Measurements from ENCODE around the gene FOXC1.

FOXC1 gene

GRCh38 chr6:1577896-1578745, 31.6 kb upstream of the FOXC1 start:
- H3K27me3 Mint-ChIP-seq: no peaks in the 10 kb centered on the region
- no peak overlapping the region for H3K4me3 Mint-ChIP-seq
- no peak overlapping the region for H3K27ac Mint-ChIP-seq
- no peaks in the 10 kb centered on the region for H3K9me3 Mint-ChIP-seq (ENCODE audit: low read depth)
- no peaks in the 10 kb centered on the region for H3K4me1 Mint-ChIP-seq (ENCODE audit: low read depth)
- H3K36me3 Mint-ChIP-seq: no peaks in the 10 kb centered on the region

DNA sequence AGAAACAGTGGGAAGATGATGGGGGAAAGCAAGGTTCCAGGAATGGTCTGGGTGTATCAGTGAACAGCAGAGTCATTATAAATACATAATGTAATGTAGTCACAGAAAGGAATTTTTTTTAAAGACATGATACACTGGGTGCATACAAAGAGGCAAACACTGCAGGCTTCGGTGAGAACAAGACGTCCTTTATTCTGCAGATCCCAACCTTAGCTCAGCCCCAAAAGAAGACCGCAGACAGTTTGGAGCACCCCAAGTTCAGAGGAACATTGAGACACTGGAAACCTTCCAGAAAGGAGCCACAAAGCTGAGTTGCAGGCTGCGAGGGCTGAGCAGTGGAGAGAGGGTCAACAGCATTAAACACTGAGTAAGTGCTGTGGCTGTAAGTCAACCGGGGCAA, 30.6 kb upstream of the FOXC1 start:
- H3K4me3 Mint-ChIP-seq: no peak overlapping the region
- no peaks in the 10 kb centered on the region for H3K4me1 Mint-ChIP-seq (ENCODE audit: low read depth)
- no peaks in the 10 kb centered on the region for H3K9me3 Mint-ChIP-seq (ENCODE audit: low read depth)
- H3K36me3 Mint-ChIP-seq: no peaks in the 10 kb centered on the region
- no peaks in the 10 kb centered on the region for H3K27me3 Mint-ChIP-seq
- H3K27ac Mint-ChIP-seq: no peak overlapping the region

DNA sequence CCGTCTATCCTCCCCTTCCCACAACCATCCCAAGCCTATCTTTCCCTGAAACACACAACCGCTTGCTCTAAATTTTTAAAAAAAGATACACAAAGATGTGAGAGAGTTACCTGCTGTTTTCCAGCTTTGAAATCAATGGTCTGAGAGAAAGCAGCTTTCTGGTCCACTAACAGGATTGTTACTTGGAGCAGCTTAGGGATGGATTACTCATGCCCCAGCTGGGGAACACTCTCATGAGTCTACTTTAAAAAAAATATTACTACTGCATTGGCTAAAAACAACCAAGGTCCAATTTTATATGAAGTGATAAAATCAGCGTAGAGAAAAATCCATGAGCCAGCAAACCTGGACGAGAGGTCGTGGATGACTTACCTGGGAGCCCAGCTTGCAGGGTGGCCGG, 29.6 kb upstream of the FOXC1 start:
- H3K36me3 Mint-ChIP-seq: no peaks in the 10 kb centered on the region
- no peak overlapping the region for H3K27ac Mint-ChIP-seq
- no peak overlapping the region for H3K4me3 Mint-ChIP-seq
- H3K9me3 Mint-ChIP-seq (ENCODE audit: low read depth): no peaks in the 10 kb centered on the region
- no peaks in the 10 kb centered on the region for H3K27me3 Mint-ChIP-seq
- H3K4me1 Mint-ChIP-seq (ENCODE audit: low read depth): no peaks in the 10 kb centered on the region

- no peaks in the 10 kb centered on the region for H3K4me1 Mint-ChIP-seq (ENCODE audit: low read depth)
- H3K27me3 Mint-ChIP-seq: no peaks in the 10 kb centered on the region
- H3K27ac Mint-ChIP-seq: no peak overlapping the region
- no peaks in the 10 kb centered on the region for H3K9me3 Mint-ChIP-seq (ENCODE audit: low read depth)
- H3K4me3 Mint-ChIP-seq: no peak overlapping the region
- no peaks in the 10 kb centered on the region for H3K36me3 Mint-ChIP-seq
These were observed 29.1 kb upstream of the FOXC1 start for GRCh38 chr6:1580585-1580984.

DNA sequence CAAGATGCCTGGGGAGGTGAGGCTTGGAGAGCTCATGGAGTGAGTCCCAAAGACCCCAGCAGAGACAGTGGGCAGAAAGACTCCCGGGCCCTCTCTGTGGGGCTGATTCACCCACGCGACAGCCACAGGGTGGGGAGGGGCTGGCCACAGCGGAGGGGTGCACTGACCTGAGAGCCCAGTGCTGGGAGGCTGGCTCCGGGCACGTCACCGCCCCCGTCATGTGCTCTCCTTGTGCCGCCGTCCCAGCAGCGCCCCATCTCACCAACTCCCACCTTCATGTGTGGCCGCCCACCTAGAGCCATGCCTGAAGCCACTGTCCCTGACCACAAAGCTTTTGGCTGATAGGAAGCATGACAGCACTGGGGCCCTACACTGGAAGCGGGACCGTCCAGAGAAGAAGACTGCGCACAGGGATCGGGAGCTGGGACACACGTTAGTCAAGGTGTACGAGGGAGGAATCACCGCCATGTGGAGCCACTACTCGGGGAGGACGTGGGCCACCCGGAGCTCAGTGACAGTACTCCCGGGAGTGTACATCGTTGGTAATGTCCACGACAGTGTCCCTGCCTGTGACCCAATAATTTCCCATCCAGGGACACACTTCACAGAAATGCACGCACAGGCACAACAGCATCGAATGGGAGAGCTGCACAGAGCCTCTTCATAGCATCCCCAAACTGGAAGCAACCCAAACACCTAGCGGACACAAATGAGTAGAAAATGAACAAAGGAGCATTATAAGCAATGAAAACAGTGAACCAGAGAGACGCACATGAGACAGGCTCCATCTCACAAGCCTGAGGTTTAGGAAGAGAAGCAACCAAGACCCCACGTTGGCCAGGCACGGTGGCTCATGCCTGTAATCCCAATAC, 28.4 kb upstream of the FOXC1 start:
- H3K9me3 Mint-ChIP-seq (ENCODE audit: low read depth): no peaks in the 10 kb centered on the region
- H3K4me3 Mint-ChIP-seq: no peak overlapping the region
- no peaks in the 10 kb centered on the region for H3K4me1 Mint-ChIP-seq (ENCODE audit: low read depth)
- no peaks in the 10 kb centered on the region for H3K27me3 Mint-ChIP-seq
- no peak overlapping the region for H3K27ac Mint-ChIP-seq
- no peaks in the 10 kb centered on the region for H3K36me3 Mint-ChIP-seq

GRCh38 chr6:1584146-1584545, 25.6 kb upstream of the FOXC1 start:
- no peak overlapping the region for H3K27ac Mint-ChIP-seq
- no peak overlapping the region for H3K4me3 Mint-ChIP-seq
- H3K36me3 Mint-ChIP-seq: no peaks in the 10 kb centered on the region
- peaks cover 2% of the 10 kb centered on the region for H3K27me3 Mint-ChIP-seq
- H3K4me1 Mint-ChIP-seq (ENCODE audit: low read depth): no peaks in the 10 kb centered on the region
- H3K9me3 Mint-ChIP-seq (ENCODE audit: low read depth): no peaks in the 10 kb centered on the region

- no peaks in the 10 kb centered on the region for H3K4me1 Mint-ChIP-seq (ENCODE audit: low read depth)
- no peak overlapping the region for H3K27ac Mint-ChIP-seq
- H3K4me3 Mint-ChIP-seq: no peak overlapping the region
- H3K36me3 Mint-ChIP-seq: no peaks in the 10 kb centered on the region
- peaks cover 6% of the 10 kb centered on the region for H3K27me3 Mint-ChIP-seq
- no peaks in the 10 kb centered on the region for H3K9me3 Mint-ChIP-seq (ENCODE audit: low read depth)
These were observed 24.6 kb upstream of the FOXC1 start for GRCh38 chr6:1584996-1585668.

DNA sequence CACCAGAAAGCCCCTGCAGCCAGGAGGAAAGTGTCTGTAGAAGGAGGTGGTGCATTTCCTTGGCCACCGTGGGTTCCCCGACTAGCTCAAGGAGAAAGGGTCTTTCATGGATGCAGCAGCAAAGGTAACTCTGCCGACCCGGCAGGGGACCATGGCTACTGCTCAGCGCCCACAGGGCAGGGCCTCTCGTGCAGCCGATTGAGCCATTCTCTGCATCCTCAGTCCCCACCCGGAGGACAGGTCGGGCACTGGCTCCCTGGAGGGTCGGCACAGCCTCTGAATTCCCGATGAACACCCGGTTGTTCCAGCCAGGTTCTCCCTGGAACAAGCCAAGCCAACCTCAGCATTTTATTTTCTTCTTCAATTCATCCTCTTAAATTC, 24.1 kb upstream of the FOXC1 start:
- H3K4me1 Mint-ChIP-seq (ENCODE audit: low read depth): no peaks in the 10 kb centered on the region
- no peak overlapping the region for H3K4me3 Mint-ChIP-seq
- peaks cover 7% of the 10 kb centered on the region for H3K27me3 Mint-ChIP-seq
- no peaks in the 10 kb centered on the region for H3K9me3 Mint-ChIP-seq (ENCODE audit: low read depth)
- H3K36me3 Mint-ChIP-seq: no peaks in the 10 kb centered on the region
- H3K27ac Mint-ChIP-seq: no peak overlapping the region

DNA sequence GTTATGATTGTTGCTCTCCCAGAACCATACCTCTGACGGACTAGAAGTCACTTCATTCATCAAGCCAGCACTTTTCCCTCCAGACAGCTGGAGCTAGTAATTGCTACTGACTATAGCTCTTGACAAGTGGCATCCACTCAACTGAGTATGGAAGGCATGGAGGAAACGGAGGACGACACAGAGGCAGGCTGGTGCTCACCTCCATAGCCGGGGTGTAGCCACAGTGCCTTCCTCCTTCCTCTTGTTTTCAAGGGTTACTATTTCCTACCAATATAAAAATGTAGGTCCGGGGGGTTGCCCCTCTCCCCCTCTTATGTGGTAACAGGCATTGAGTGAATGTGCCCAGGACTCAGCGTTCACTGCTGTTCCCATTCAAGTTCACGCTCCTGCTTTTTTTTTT, 23.5 kb upstream of the FOXC1 start:
- Mint-ChIP-seq H3K27ac (no peak overlapping the region), H3K4me1 (ENCODE audit: low read depth) (no peaks in the 10 kb centered on the region)

DNA sequence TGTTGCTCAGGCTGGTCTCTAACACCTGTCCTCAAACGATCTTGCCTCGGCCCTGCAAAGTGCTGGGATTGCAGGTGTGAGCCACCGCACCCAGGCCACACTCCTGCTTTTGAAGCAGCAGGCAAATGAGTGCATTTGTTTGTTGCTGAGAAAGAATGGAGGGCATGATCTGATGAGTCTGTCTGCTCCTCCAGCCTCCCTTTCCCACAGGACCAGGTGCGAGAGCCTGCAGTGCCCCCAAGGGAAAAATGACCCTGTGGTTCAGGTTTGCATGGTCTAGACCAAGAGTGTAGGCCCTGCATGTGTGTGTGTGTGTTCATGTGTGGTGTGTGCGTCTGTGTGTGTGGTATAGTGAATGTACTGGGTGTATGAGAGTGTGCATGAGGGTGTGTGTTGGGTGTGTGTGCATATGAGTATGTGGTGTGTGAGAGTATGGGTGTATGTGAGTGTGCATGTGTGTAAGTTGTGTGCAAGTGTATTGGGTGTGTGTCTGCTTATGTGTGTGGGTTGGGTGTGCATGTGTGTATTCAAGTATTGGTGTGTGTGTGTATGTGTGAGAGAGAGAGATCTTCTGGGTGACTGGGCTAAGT, 22.8 kb upstream of the FOXC1 start:
- Mint-ChIP-seq H3K27me3 (peaks cover 7% of the 10 kb centered on the region), H3K27ac (no peak overlapping the region), H3K4me1 (ENCODE audit: low read depth) (no peaks in the 10 kb centered on the region), H3K9me3 (ENCODE audit: low read depth) (no peaks in the 10 kb centered on the region), H3K36me3 (no peaks in the 10 kb centered on the region), H3K4me3 (no peak overlapping the region)

More for the DNA sequence above, 23.5 kb upstream of the FOXC1 start:
- no peak overlapping the region for H3K4me3 Mint-ChIP-seq
- H3K9me3 Mint-ChIP-seq (ENCODE audit: low read depth): no peaks in the 10 kb centered on the region
- no peaks in the 10 kb centered on the region for H3K36me3 Mint-ChIP-seq
- H3K27me3 Mint-ChIP-seq: peaks cover 7% of the 10 kb centered on the region

- Mint-ChIP-seq H3K27ac (no peak overlapping the region), H3K27me3 (peaks cover 9% of the 10 kb centered on the region), H3K36me3 (no peaks in the 10 kb centered on the region), H3K4me3 (no peak overlapping the region), H3K4me1 (ENCODE audit: low read depth) (no peaks in the 10 kb centered on the region), H3K9me3 (ENCODE audit: low read depth) (no peaks in the 10 kb centered on the region)
These were observed 22.2 kb upstream of the FOXC1 start for GRCh38 chr6:1587546-1587945.

DNA sequence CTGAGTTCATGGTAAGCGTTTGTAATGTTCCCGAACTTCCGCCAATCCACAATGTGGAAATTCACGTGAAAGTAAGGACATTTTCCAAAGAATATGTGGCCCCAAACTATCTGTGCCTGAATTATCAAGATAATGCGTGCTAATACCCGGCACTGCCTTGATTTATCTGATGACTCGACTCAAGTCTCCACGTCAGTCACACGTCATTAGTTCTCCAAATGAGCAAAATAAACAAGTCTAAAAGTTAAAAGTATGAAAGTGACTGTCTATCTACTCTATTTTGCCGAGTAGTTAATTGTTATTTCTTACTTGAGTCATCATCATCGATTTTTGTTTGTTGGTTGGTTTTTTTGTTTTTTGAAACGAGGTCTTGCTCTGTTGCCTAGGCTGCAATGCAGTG, 21.7 kb upstream of the FOXC1 start:
- Mint-ChIP-seq H3K27ac (no peak overlapping the region), H3K4me1 (ENCODE audit: low read depth) (no peaks in the 10 kb centered on the region), H3K4me3 (no peak overlapping the region), H3K27me3 (peaks cover 10% of the 10 kb centered on the region), H3K36me3 (no peaks in the 10 kb centered on the region), H3K9me3 (ENCODE audit: low read depth) (no peaks in the 10 kb centered on the region)

DNA sequence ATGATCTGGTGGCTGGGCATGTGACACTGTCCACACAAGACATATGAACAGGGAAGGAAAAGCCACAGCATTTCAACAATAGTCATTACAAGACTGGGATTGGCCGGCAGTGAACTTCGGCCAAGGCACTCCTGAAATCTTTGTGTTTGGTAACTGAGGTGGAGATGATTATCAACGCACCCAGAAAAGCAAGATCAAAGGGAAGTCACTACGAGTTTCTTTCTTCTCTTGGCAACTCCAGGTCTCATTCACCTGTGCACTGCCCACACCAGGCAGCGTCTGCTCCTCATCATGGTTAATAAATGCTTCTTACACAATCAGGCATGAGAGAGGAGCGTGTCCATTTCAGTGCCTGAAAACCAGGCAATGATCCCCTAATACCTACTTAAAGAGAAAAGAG, 20.5 kb upstream of the FOXC1 start:
- no peaks in the 10 kb centered on the region for H3K4me1 Mint-ChIP-seq (ENCODE audit: low read depth)
- H3K27me3 Mint-ChIP-seq: peaks cover 10% of the 10 kb centered on the region
- H3K4me3 Mint-ChIP-seq: no peak overlapping the region
- H3K36me3 Mint-ChIP-seq: no peaks in the 10 kb centered on the region
- no peak overlapping the region for H3K27ac Mint-ChIP-seq
- H3K9me3 Mint-ChIP-seq (ENCODE audit: low read depth): no peaks in the 10 kb centered on the region

GRCh38 chr6:1590580-1590979, 19.1 kb upstream of the FOXC1 start:
- peaks cover 3% of the 10 kb centered on the region for H3K4me1 Mint-ChIP-seq (ENCODE audit: low read depth)
- H3K27ac Mint-ChIP-seq: no peak overlapping the region
- H3K36me3 Mint-ChIP-seq: no peaks in the 10 kb centered on the region
- no peaks in the 10 kb centered on the region for H3K9me3 Mint-ChIP-seq (ENCODE audit: low read depth)
- peaks cover 14% of the 10 kb centered on the region for H3K27me3 Mint-ChIP-seq
- no peak overlapping the region for H3K4me3 Mint-ChIP-seq

DNA sequence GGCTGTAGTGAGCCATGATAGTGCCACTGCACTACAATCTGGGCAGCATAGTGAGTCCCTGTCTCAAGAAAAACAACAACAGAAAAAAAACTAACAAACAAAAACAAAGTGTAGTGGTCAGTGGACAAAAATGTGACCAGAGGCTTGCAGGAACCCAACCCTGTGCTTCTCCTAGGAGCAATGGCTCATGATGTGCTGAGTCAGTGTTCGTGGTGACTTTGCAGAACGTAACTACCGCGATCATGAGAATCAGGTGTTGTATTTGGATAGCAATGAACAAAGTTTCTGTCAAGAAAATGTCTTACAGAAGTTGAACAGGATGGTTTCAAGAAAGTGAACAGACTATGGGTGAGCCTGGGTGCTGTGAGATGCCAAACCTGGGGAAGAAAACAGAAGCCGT, 18.5 kb upstream of the FOXC1 start:
- H3K36me3 Mint-ChIP-seq: no peaks in the 10 kb centered on the region
- H3K9me3 Mint-ChIP-seq (ENCODE audit: low read depth): no peaks in the 10 kb centered on the region
- peaks cover 16% of the 10 kb centered on the region for H3K27me3 Mint-ChIP-seq
- no peak overlapping the region for H3K27ac Mint-ChIP-seq
- H3K4me1 Mint-ChIP-seq (ENCODE audit: low read depth): peaks cover 5% of the 10 kb centered on the region
- H3K4me3 Mint-ChIP-seq: no peak overlapping the region
